Keratinocyte (primary cell): Measurements from ENCODE around the gene EFHD1. TPM values are rescaled to one million over a fixed set of nuclear protein-coding genes. Genes with fewer than 3 reads are reported as not detected.

Experiments
- DNase-seq: peaks from one replicate; pipeline ENCODE4 v3.0.0-alpha.2; 2011; ENCODE audit warnings: low read depth, missing footprints, low spot score
- FAIRE-seq: peaks from 2 replicates; lab custom pipeline; 2011; peaks lifted over from hg19 to GRCh38; lab: Jason Lieb, UNC
- H2AFZ ChIP-seq: 2 replicates; pipeline ENCODE4 v1.6.0; 2012; ENCODE audit warnings: low read length, control low read depth, inconsistent platforms; ENCODE audit not compliant: control insufficient read depth
- H3K27ac ChIP-seq: 2 replicates; pipeline ENCODE4 v1.5.1; 2011; ENCODE audit warnings: low read length; ENCODE audit not compliant: control insufficient read depth, insufficient read depth
- H3K27me3 ChIP-seq: 3 replicates; pipeline ENCODE4 v1.6.0; 2011; ENCODE audit warnings: low read length; ENCODE audit not compliant: control insufficient read depth, insufficient read depth; ENCODE audit errors: extremely low read depth
- H3K36me3 ChIP-seq, 2 experiments: 2 replicates in 1 of 2; 3 replicates in 1 of 2; pipeline ENCODE4 v1.5.1; 2011; ENCODE audit warnings: low read length in 2 of 2, mild to moderate bottlenecking in 1 of 2; ENCODE audit not compliant: control insufficient read depth in 2 of 2, insufficient read depth in 2 of 2; ENCODE audit errors: extremely low read depth in 1 of 2
- H3K4me1 ChIP-seq: 3 replicates; pipeline ENCODE4 v1.5.1; 2011; ENCODE audit warnings: low read length; ENCODE audit not compliant: control insufficient read depth, insufficient read depth; ENCODE audit errors: extremely low read depth
- H3K4me2 ChIP-seq: 3 replicates; pipeline ENCODE4 v1.6.0; 2011; ENCODE audit warnings: low read depth, low read length; ENCODE audit not compliant: control insufficient read depth, insufficient read depth; ENCODE audit errors: extremely low read depth
- H3K4me3 ChIP-seq, 3 experiments: fragments of 200-600 bp in 1 of 3; sonication (generic) in 1 of 3; 2 replicates in 2 of 3; 3 replicates in 1 of 3; pipeline ENCODE4 v1.5.1; 2011 to 2016; ENCODE audit warnings: low read length in 3 of 3, mild to moderate bottlenecking in 3 of 3, control low read depth in 2 of 3, inconsistent platforms in 1 of 3, low read depth in 1 of 3, mixed read lengths in 1 of 3, mixed run types in 1 of 3, moderate library complexity in 1 of 3; ENCODE audit not compliant: control insufficient read depth in 2 of 3, insufficient read depth in 2 of 3; ENCODE audit errors: extremely low read depth in 1 of 3
- H3K79me2 ChIP-seq: 2 replicates; pipeline ENCODE4 v1.6.0; 2012; ENCODE audit warnings: low read length; ENCODE audit not compliant: control insufficient read depth, insufficient read depth
- H3K9ac ChIP-seq: 3 replicates; pipeline ENCODE4 v1.6.0; 2011; ENCODE audit warnings: low read length; ENCODE audit not compliant: control insufficient read depth, insufficient read depth; ENCODE audit errors: extremely low read depth
- H3K9me1 ChIP-seq: 3 replicates; pipeline ENCODE4 v1.6.0; 2011; ENCODE audit warnings: low read length; ENCODE audit not compliant: control insufficient read depth, insufficient read depth; ENCODE audit errors: extremely low read depth
- H3K9me3 ChIP-seq: 2 replicates; pipeline ENCODE4 v1.5.1; 2012; ENCODE audit warnings: low read depth, low read length; ENCODE audit not compliant: control insufficient read depth
- H4K20me1 ChIP-seq: 3 replicates; pipeline ENCODE4 v1.6.0; 2011; ENCODE audit warnings: low read length; ENCODE audit not compliant: control insufficient read depth, insufficient read depth; ENCODE audit errors: extremely low read depth
- CTCF ChIP-seq, 3 experiments: IDR thresholded peaks in 1 of 3; conservative IDR thresholded peaks in 1 of 3; optimal IDR thresholded peaks in 1 of 3; 2 replicates in 2 of 3; 3 replicates in 1 of 3; pipeline versions ENCODE3 to v1.5.1; 2011; ENCODE audit warnings: low read length in 3 of 3, mild to moderate bottlenecking in 3 of 3, moderate library complexity in 2 of 3, control low read depth in 1 of 3, inconsistent platforms in 1 of 3; ENCODE audit not compliant: insufficient read depth in 2 of 3; ENCODE audit errors: extremely low read depth in 1 of 3
- EZH2 ChIP-seq: IDR thresholded peaks from one replicate; pipeline ENCODE4 v1.6.1; 2012; ENCODE audit warnings: inconsistent platforms, mild to moderate bottlenecking, low read length, moderate library complexity
- dilution Hi-C: fragments of 300-500 bp; cut with MboI; formaldehyde crosslinking; loops from one replicate; pipeline ENCODE4 v1.7.0; 2020; ENCODE audit warnings: low sequenced_read_pairs; ENCODE audit not compliant: extremely low pct_ligation_motif_present
- polyA plus RNA-seq, 5 experiments: library from polyadenylated mRNA; depleted of rRNA in 3 of 5; stranded (reverse) in 3 of 5; stranded (forward) in 1 of 5; unstranded in 1 of 5; fragments of >200 nt; gene quantifications; 1 replicate in 1 of 5; 2 replicates in 3 of 5; 3 replicates in 1 of 5; pipeline versions ENCODE4 v1.2.1 to v1.2.3, GENCODE V29; 2011 to 2012; ENCODE audit warnings: missing spikeins in 2 of 5, low read depth in 1 of 5, low replicate concordance in 1 of 5

The EFHD1 gene
- polyA plus RNA-seq, 1 donor (not counting 4 experiments of a cell fraction or from before 2014, with no cell fraction given): not detected

GRCh38 chr2:232723027-232723426, 89.6 kb downstream of the EFHD1 start:
- DNase-seq: no peak
- dilution Hi-C loops: no loop called here
- no peak overlapping the region for H3K4me2 ChIP-seq

DNA sequence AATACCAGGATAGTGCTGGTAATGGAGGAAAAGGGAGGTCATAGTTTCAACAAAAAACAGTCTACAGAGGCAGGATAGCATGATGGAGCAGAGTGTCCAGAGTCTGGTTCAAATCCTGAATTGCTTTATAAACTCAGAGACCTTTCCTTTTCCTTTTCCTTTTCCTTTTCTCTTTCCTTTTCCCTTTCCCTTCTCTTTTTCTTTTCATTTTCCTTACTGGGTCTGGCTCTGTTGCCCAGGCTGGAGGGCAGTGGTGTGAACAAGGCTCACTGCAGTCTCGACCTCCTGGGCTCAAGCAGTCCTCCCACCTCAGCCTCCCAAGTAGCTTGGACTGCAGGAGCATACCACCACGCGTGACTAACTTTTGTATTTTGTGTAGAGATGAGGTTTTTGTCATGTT, 95.4 kb downstream of the EFHD1 start:
- dilution Hi-C loops: no loop called here
- no peaks in the 10 kb centered on the region for H3K9me3 ChIP-seq
- H3K4me3 ChIP-seq: no peak overlapping the region
- no peak overlapping the region for H3K9ac ChIP-seq
- FAIRE-seq: no peak
- no peak for TF ChIP-seq EZH2
- no peak for TF ChIP-seq CTCF (optimal IDR thresholded peaks at IDR 0.05 in 1 of 3, IDR thresholded peaks at IDR 0.05 in 1 of 3, conservative IDR thresholded peaks at IDR 0.05 in 1 of 3; ENCODE audit: extremely low read depth in 1 of 3, insufficient read depth in 2 of 3, low read length in 3 of 3)
- H2AFZ ChIP-seq: no peak overlapping the region
- DNase-seq: no peak
- no peaks in the 10 kb centered on the region for H4K20me1 ChIP-seq
- H3K27me3 ChIP-seq: no peaks in the 10 kb centered on the region
- H3K36me3 ChIP-seq: peaks cover 3 to 7% of the 10 kb centered on the region in 2 experiments
- no peak overlapping the region for H3K4me2 ChIP-seq
- peaks cover 52% of the 10 kb centered on the region for H3K79me2 ChIP-seq
- no peaks in the 10 kb centered on the region for H3K9me1 ChIP-seq
- no peak overlapping the region for H3K27ac ChIP-seq
- peaks cover 7% of the 10 kb centered on the region for H3K4me1 ChIP-seq

More at GRCh38 chr2:232723027-232723426, 89.6 kb downstream of the EFHD1 start:
- Histone ChIP-seq H3K9me1 (no peaks in the 10 kb centered on the region), H3K79me2 (peaks cover 69% of the 10 kb centered on the region), H3K27me3 (no peaks in the 10 kb centered on the region), H3K9me3 (no peaks in the 10 kb centered on the region), H2AFZ (no peak overlapping the region), H3K36me3 (peaks cover 9 to 10% of the 10 kb centered on the region in 2 experiments), H4K20me1 (peaks cover 7% of the 10 kb centered on the region), H3K27ac (no peak overlapping the region), H3K9ac (no peak overlapping the region), H3K4me1 (no peaks in the 10 kb centered on the region), H3K4me3 (no peak overlapping the region)
- TF ChIP-seq EZH2: no peak
- TF ChIP-seq CTCF (optimal IDR thresholded peaks at IDR 0.05 in 1 of 3, IDR thresholded peaks at IDR 0.05 in 1 of 3, conservative IDR thresholded peaks at IDR 0.05 in 1 of 3; ENCODE audit: extremely low read depth in 1 of 3, insufficient read depth in 2 of 3, low read length in 3 of 3): no peak
- no peak for FAIRE-seq
